Gastroesophageal sphincter (tissue), 4 donors: Measurements from ENCODE around the gene C3orf70. TPM values are rescaled to one million over a fixed set of nuclear protein-coding genes. Genes with fewer than 3 reads are reported as not detected.

ENCODE experiments used
- ATAC-seq: fragments of 150-250 bp; one replicate; pipeline ENCODE4 v1.9.1; 2016; ENCODE audit warnings: mild to moderate bottlenecking, moderate library complexity
- H3K27ac ChIP-seq, 4 donors: fragments of 200-600 bp; sonication (generic) in 3 of 4; 1 replicate in 3 of 4; 2 replicates in 1 of 4; pipeline ENCODE4 v1.5.1; 2016 to 2019
- H3K27me3 ChIP-seq: fragments of 200-600 bp; sonication (generic); one replicate; pipeline ENCODE4 v1.5.1; 2019
- H3K36me3 ChIP-seq, 2 donors: fragments of 200-600 bp; sonication (generic); one replicate each; pipeline ENCODE4 v1.5.1; 2019; ENCODE audit warnings: control low read depth in 1 of 2
- H3K4me1 ChIP-seq, 3 donors: fragments of 200-600 bp; sonication (generic); 1 replicate in 2 of 3; 2 replicates in 1 of 3; pipeline ENCODE4 v1.5.1; 2016 to 2019; ENCODE audit warnings: control low read depth in 2 of 3
- H3K4me3 ChIP-seq, 2 donors: fragments of 200-600 bp; sonication (generic); one replicate each; pipeline ENCODE4 v1.5.1; 2019; ENCODE audit warnings: mild to moderate bottlenecking in 1 of 2, moderate library complexity in 1 of 2
- H3K9me3 ChIP-seq, 3 donors: fragments of 200-600 bp; sonication (generic); one replicate each; pipeline ENCODE4 v1.5.1; 2017 to 2019; ENCODE audit warnings: control low read depth in 2 of 3
- EP300 ChIP-seq: sonication (generic); formaldehyde crosslinking; IDR thresholded peaks from one replicate; pipeline ENCODE4 v1.6.1; 2017; ENCODE audit warnings: antibody characterized with exemption, mild to moderate bottlenecking
- POLR2A ChIP-seq, 2 donors: fragments of 450-650 bp; IDR thresholded peaks; one replicate each; pipeline ENCODE4 v1.6.1; 2017; ENCODE audit warnings: antibody characterized with exemption in 2 of 2, mild to moderate bottlenecking in 2 of 2, moderate library complexity in 1 of 2
- POLR2AphosphoS5 ChIP-seq: sonication (generic); formaldehyde crosslinking; IDR thresholded peaks from one replicate; pipeline ENCODE4 v1.6.1; 2017; ENCODE audit warnings: antibody characterized with exemption
- WGBS, 2 donors: methylation state at CpG; one replicate each; pipeline ENCODE4 v1.1.5; 2018; ENCODE audit warnings: low coverage in 1 of 2; 5-methylcytosine and 5-hydroxymethylcytosine counted together
- total RNA-seq, 4 donors: library from RNA; depleted of rRNA; stranded (reverse); fragments of >200 nt; gene quantifications; one replicate each; pipeline ENCODE4 v1.1.0, GENCODE V29; 2016
- TF ChIP-seq, protein P1 (sequence below), 4 experiments: fragments of 200-600 bp in 2 of 4; fragments of 450-650 bp in 2 of 4; sonication (generic) in 1 of 4; IDR thresholded peaks; one replicate each; pipeline ENCODE4 v1.5.1; 2017 to 2019; ENCODE audit warnings: antibody characterized with exemption in 4 of 4, mild to moderate bottlenecking in 2 of 4, moderate library complexity in 2 of 4

Gene C3orf70
- total RNA-seq, 4 donors from 2014 or later: 21.0 to 61.1 (median 36.1) TPM

DNA sequence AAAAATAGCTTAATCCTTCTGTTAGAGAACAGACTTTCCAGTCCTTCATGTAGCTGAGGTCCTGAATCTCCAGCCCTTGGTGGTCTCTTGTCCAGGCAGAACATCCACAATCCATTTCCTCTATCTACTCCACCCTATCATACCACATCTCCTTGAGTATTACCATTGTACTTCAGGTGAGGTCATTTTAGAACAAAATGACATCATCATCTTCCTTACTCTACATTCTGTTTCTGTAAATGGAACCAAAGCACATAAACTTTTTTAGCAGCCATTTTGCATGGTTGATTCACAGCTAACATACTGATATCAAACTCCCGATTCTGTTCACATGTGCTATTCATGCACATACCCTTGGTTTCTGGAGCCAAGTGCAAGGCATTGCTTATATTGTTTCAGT, 112.4 kb downstream of the C3orf70 start:
- Histone ChIP-seq H3K4me3 (no peak overlapping the region), H3K9me3 (peaks cover 0 to 16% (median 0%) of the 10 kb centered on the region in 3 donors), H3K36me3 (no peaks in the 10 kb centered on the region), H3K27me3 (no peaks in the 10 kb centered on the region), H3K27ac (no peak overlapping the region), H3K4me1 (no peaks in the 10 kb centered on the region)
- ATAC-seq: no peak
- TF ChIP-seq POLR2A (IDR thresholded peaks at IDR 0.05): no peak
- TF ChIP-seq, protein P1, sequence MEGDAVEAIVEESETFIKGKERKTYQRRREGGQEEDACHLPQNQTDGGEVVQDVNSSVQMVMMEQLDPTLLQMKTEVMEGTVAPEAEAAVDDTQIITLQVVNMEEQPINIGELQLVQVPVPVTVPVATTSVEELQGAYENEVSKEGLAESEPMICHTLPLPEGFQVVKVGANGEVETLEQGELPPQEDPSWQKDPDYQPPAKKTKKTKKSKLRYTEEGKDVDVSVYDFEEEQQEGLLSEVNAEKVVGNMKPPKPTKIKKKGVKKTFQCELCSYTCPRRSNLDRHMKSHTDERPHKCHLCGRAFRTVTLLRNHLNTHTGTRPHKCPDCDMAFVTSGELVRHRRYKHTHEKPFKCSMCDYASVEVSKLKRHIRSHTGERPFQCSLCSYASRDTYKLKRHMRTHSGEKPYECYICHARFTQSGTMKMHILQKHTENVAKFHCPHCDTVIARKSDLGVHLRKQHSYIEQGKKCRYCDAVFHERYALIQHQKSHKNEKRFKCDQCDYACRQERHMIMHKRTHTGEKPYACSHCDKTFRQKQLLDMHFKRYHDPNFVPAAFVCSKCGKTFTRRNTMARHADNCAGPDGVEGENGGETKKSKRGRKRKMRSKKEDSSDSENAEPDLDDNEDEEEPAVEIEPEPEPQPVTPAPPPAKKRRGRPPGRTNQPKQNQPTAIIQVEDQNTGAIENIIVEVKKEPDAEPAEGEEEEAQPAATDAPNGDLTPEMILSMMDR (IDR thresholded peaks at IDR 0.05): no peak
- TF ChIP-seq EP300: no peak
- TF ChIP-seq POLR2AphosphoS5: no peak
- 89 to 100% methylated on average over 1 of the region's 1 CpG for whole genome bisulfite sequencing, 2 donors

DNA sequence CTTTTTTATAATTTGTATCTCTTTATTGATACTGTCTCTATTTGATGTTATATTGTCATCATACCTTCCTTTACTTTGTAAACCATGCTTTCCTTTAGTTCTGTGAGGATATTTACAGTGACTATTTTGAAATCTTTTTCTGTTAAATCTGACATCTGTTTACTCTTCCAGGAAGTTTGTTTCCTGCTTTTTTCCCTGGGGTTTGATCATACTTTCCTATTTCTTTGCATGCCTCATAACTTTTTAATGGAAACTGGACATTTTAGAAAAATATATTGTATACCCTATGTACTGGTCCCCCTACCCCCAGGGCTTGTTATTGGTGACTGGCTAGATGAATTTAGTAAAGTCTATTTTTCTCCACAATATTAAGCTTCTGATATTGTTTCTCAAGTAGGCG, 115.1 kb downstream of the C3orf70 start:
- TF ChIP-seq, protein P1 (IDR thresholded peaks at IDR 0.05): no peak
- no peak for TF ChIP-seq POLR2AphosphoS5
- no peak for TF ChIP-seq POLR2A (IDR thresholded peaks at IDR 0.05)
- no peak for TF ChIP-seq EP300
- 100% methylated on average over 1 of the region's 1 CpG for WGBS, 2 donors
- Histone ChIP-seq H3K27ac (no peak overlapping the region), H3K4me1 (no peaks in the 10 kb centered on the region), H3K9me3 (peaks cover 0 to 16% (median 0%) of the 10 kb centered on the region in 3 donors), H3K27me3 (no peaks in the 10 kb centered on the region), H3K4me3 (no peak overlapping the region), H3K36me3 (peaks cover 0 to 11% of the 10 kb centered on the region in 2 donors)
- no peak for ATAC-seq

DNA sequence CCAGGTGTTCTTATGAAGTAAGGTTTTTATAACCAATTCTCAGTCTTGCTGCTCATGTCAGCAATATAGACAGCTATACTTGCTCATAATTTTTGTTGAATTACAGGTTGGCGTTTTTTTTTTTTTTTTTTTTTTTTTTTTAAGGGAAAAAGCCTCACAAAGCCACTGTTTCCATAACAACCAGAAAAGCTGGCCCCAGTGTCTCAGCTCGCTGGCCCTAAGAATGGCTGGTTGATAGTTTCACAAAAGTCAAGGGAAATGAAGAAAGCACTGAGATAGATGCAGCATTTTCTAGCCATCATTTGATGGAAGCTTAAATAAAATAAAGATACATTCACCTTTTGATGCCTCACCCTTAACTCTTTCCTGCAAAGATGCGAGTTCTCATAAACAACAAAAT, 121.9 kb downstream of the C3orf70 start:
- 87 to 100% methylated on average over 2 to 3 of the region's 3 CpGs for WGBS, 2 donors
- H3K9me3 ChIP-seq: peaks cover 0 to 3% (median 0%) of the 10 kb centered on the region in 3 donors
- H3K4me1 ChIP-seq: no peaks in the 10 kb centered on the region
- TF ChIP-seq, protein P1 (IDR thresholded peaks at IDR 0.05): no peak
- TF ChIP-seq POLR2AphosphoS5 (no peak), EP300 (no peak), POLR2A (IDR thresholded peaks at IDR 0.05) (no peak)
- H3K4me3 ChIP-seq: no peak overlapping the region
- no peak overlapping the region for H3K27ac ChIP-seq
- no peak for ATAC-seq
- H3K27me3 ChIP-seq: no peaks in the 10 kb centered on the region
- H3K36me3 ChIP-seq: peaks cover 0 to 50% of the 10 kb centered on the region in 2 donors

DNA sequence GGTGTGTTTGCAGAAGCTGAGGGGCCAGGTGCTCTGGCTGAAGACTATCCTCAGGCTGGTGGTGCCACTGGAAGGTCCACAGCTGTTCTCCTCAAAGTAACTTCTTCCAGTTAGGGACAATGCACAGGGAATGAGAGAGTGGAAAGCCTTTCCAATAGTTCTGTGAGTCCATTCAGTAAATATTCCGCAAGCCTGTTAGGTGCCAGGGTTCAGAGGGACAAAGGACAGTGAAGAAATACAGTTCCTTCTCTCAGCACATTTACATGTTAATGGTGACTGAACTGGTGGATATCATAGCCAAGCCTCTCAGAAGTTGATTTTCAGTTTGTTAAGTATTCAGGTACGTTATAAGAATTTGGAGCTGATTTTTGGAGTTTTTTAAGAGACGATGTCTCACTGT, 122.5 kb downstream of the C3orf70 start:
- Histone ChIP-seq H3K4me1 (no peaks in the 10 kb centered on the region), H3K4me3 (no peak overlapping the region), H3K27ac (no peak overlapping the region), H3K27me3 (no peaks in the 10 kb centered on the region), H3K9me3 (no peaks in the 10 kb centered on the region), H3K36me3 (peaks cover 0 to 55% of the 10 kb centered on the region in 2 donors)
- ATAC-seq: no peak
- TF ChIP-seq, protein P1 (IDR thresholded peaks at IDR 0.05): no peak
- TF ChIP-seq POLR2AphosphoS5: no peak
- no peak for TF ChIP-seq POLR2A (IDR thresholded peaks at IDR 0.05)
- TF ChIP-seq EP300: no peak
- 100% methylated on average over 2 of the region's 3 CpGs for WGBS, 2 donors

DNA sequence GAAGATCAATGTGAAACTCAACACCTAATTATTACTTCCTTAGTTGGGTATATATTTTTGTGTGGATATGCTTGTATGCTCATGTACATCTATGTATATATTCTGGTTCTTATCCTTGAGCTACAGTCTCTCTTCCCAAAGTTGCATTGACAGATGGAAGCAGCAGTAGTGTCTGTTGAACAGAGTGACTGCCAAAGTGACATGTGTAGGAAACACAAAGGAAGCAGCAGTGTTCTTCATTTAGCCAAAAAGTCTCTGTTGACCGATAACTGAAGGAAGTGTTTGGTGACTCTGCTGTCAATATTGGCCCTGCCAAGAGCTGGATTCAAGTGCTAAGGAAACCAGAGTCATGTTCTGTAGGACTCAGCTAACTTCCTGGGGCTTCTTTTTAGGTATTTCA, 123.8 kb downstream of the C3orf70 start:
- Histone ChIP-seq H3K27ac (no peak overlapping the region), H3K27me3 (no peaks in the 10 kb centered on the region), H3K9me3 (no peaks in the 10 kb centered on the region), H3K4me1 (no peaks in the 10 kb centered on the region), H3K4me3 (no peak overlapping the region), H3K36me3 (peaks cover 0 to 65% of the 10 kb centered on the region in 2 donors)
- 71 to 89% methylated on average over 1 of the region's 1 CpG for WGBS, 2 donors
- ATAC-seq: no peak
- TF ChIP-seq POLR2A (IDR thresholded peaks at IDR 0.05): no peak
- TF ChIP-seq, protein P1 (IDR thresholded peaks at IDR 0.05): no peak
- no peak for TF ChIP-seq POLR2AphosphoS5
- TF ChIP-seq EP300: no peak
